ENCODE measurements around the gene GTF2IRD1.

Gene GTF2IRD1

GRCh38 chr7:74587435-74588126 lies 133.9 kb downstream of the GTF2IRD1 start:
- no peak overlapping the region for H3K4me3 ChIP-seq (ENCODE audit: low read depth, low read length)
- no peak for TF ChIP-seq CTCF (IDR thresholded peaks at IDR 0.05; ENCODE audit: control insufficient read depth, extremely low read depth, insufficient read depth)
- no peak for DNase-seq (ENCODE audit: low read depth)

DNA sequence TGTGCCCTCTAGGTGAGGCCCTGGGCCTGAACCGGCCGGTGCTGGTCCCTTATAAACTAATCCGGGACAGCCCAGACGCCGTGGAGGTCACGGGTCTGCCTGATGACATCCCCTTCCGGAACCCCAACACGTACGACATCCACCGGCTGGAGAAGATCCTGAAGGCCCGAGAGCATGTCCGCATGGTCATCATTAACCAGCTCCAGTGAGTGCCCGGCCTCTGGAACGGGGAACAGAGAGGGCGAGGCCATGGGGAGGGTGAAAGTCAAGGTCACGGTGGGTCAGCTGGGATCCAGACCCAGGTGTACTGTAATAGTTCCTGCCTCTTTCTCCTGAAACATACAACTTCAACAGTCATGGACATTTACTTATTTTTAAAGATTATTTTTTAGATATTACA lies 137.1 kb downstream of the GTF2IRD1 start:
- DNase-seq (ENCODE audit: low read depth): no peak
- TF ChIP-seq CTCF (IDR thresholded peaks at IDR 0.05; ENCODE audit: control insufficient read depth, extremely low read depth, insufficient read depth): no peak
- no peak overlapping the region for H3K4me3 ChIP-seq (ENCODE audit: low read depth, low read length)

- no peak for TF ChIP-seq CTCF (IDR thresholded peaks at IDR 0.05; ENCODE audit: control insufficient read depth, extremely low read depth, insufficient read depth)
- no peak for DNase-seq (ENCODE audit: low read depth)
- H3K4me3 ChIP-seq (ENCODE audit: low read depth, low read length): no peak overlapping the region
These were observed 144.9 kb downstream of the GTF2IRD1 start for GRCh38 chr7:74598558-74598957.

DNA sequence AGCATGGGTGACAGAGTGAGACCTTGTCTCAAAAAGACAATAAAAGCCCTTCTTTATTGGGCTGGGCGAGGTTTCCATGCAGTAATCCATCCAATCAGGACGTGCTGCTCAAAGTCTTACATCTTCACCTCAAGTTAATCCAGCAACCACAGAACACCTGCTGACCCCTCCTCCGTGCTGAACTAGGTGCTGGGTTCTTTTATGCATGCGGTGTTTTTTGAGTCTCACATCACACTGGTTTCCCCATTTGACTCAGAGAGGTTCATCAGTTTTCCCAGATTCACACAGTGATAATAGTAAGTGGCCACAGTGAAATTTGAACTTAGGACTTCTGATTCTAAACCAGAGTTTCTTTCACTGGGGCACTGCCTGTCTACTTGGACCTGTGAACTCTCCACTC lies 145.5 kb downstream of the GTF2IRD1 start:
- H3K4me3 ChIP-seq (ENCODE audit: low read depth, low read length): no peak overlapping the region
- TF ChIP-seq CTCF (IDR thresholded peaks at IDR 0.05; ENCODE audit: control insufficient read depth, extremely low read depth, insufficient read depth): no peak
- no peak for DNase-seq (ENCODE audit: low read depth)

GRCh38 chr7:74604326-74605020 lies 150.8 kb downstream of the GTF2IRD1 start:
- no peak overlapping the region for H3K4me3 ChIP-seq (ENCODE audit: low read depth, low read length)
- TF ChIP-seq CTCF (IDR thresholded peaks at IDR 0.05; ENCODE audit: control insufficient read depth, extremely low read depth, insufficient read depth): no peak
- peak; percentile 19 for DNase-seq (ENCODE audit: low read depth)

- no peak for TF ChIP-seq CTCF (IDR thresholded peaks at IDR 0.05; ENCODE audit: control insufficient read depth, extremely low read depth, insufficient read depth)
- H3K4me3 ChIP-seq (ENCODE audit: low read depth, low read length): no peak overlapping the region
- no peak for DNase-seq (ENCODE audit: low read depth)
These were observed 152.6 kb downstream of the GTF2IRD1 start for GRCh38 chr7:74606101-74606908.

Measured in LNCaP clone FGC (cell line).